ENCODE results near the gene ARHGEF2. TPM values are rescaled to one million over a fixed set of nuclear protein-coding genes. Genes with fewer than 3 reads are reported as not detected.

The ARHGEF2 gene
- total RNA-seq, result 107 and 150 TPM in 2 replicates

DNA sequence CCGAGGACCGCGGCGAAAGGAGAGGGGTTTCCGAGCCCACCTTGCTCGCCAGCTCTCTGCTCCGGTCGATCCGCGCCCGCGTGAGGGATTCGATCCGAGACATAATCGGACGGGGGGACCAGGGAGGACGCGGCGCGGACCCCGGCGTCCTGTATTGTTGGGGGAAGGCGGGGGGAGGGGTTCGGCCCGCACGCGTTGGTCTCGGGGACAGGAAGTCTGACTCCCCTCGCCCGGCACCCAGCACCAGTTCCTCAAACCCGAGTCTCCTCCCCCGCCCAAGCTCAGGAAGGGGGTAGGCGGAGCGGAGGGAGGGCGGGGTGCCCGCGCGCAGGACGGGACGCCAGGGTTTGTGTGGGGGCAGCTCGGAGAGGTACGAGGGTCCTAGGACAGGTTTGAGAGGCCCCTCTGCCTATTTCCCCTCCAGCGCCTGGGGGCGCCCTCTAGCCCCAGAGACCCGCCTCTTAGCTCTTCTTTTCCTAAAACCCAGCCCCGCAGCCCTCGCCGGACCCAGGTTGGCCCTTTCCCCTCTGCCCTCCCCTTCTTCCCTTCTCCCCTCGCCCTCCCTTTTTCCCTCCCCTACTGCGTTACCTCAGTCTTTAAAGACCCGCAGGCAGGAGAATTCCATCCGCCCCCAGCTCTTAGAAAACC is at the start of gene ARHGEF2:
Gene ARHGEF2 (minus strand): TSS at position 223 of the 648 bp plus-strand sequence. CDS start 120 bp downstream, at position 103.

DNA sequence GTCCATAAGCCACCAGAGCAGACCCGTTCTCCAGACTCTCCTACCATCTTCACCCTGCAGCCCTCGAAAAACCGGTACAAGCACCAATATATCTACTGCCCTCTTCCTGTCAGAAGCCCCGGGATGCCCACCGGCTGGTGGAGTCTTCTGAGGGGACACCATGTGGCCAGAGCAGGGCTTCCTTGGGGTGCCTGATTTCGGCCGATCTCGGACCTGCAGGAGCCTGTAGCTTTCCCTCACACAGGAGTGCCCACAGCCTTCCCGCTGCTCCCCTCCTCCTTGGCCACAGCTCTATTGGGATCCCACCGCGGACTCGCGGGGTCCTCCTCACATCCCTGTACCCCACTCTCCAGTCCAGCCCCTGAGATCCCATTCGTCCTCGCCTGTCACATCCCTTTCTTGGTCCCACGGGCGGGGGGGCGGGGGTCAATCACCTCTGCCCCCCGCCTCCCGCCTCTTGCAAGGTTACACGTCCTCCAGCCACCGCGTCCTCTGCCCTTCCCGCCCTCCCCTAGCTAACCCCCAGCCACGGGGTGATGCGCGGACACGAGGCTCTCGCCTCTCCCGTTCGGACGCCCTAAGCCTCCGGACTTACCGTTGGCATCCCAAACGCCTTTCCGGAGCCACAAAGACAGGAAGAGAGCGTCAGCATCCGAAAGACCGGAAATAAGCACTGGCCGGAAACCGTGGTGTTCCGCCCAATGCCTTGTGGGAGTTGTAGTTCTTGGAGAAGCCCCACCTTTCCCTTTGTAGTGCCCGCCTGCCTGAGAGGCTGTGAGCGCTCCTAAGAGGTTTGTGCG is 42.1 kb upstream of the ARHGEF2 start, which contains the start of gene SSR2:
Gene SSR2 (minus strand): TSS at position 659 of the 800 bp plus-strand sequence. CDS start 784 bp downstream, outside the sequence.

DNA sequence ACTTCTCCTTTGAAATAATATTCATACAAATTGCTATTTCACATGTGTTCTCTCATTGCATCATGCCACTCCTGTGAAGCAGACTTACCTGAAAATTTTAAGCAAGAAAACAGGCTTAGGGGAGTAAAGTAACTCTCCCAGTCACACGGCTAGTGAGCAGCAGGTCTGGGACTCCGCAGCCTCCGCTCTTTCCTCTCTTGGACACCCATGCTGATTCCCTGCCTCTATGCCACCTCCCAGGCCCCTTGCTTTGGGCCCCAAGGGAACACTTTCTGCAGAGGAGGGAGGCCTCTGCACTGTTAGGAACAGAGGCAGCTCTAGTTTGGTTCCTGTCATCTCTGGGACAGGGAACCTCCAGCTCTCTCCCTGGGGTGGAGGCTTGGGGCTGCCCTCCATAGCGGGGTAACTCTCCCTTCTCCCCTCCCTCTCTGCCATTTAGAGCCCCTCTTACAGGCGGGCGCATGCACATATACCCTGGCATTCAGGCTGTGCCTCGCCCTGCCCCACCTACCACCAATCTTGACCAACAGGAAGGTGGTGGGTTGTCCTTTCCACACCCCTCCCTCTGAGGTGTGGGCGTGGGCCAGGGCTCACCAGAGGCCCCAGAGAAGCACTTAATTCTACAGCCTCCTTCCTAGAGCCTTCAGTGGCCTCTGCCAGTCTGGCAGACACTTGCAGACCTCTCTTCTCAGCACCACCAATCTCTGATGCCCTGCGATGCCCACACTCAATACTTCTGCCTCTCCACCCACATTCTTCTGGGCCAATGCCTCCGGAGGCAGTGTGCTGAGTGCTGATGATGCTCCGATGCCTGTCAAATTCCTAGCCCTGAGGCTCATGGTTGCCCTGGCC is 37.1 kb downstream of the ARHGEF2 start, which contains the start of gene RXFP4:
Gene RXFP4 (plus strand): TSS at position 646 of the 852 bp plus-strand sequence. CDS start 72 bp downstream, at position 718.

DNA sequence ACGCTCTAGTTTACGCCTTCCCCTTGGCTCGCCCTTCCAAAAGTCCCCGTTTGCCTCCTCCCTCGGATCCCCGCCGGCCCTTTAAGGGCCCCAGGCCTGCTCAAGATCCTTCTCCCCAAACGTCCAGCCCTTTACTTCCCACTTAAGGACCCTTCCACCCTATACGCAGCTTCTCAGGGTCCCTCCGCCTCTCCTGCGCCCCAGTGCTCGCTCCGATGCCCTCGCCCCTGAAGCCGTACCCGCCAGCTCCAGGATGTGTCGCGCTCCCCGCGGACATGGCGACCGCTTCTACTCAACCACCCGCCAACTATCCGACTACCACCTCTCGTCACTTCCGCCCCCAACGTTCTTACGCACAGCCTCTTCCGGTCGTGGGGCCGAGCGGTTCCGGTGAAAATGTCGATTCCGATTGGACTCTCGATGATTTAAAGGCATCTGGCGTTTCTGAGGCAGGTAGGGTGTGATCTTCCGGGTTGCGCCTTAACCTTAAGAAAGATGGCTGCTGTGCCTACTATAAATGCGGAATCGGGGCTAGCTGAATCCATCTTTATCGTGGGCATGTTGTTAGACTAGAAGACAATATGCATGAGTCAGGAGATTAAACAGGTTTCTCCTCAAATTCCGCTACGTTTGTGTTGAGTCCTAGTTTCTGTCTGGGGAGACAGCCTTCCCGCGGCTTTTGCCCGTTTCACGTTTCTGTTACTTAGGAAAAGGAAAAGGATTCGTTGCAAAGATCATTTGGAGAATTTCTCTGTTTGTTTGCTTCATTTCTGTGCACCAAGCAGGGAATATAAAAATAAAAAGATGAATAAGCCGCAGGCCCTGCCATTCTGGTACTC is 44.0 kb downstream of the ARHGEF2 start, which contains the start of gene KHDC4:
Gene KHDC4 (minus strand): TSS at position 317 of the 839 bp plus-strand sequence. CDS start 40 bp downstream, at position 277.

DNA sequence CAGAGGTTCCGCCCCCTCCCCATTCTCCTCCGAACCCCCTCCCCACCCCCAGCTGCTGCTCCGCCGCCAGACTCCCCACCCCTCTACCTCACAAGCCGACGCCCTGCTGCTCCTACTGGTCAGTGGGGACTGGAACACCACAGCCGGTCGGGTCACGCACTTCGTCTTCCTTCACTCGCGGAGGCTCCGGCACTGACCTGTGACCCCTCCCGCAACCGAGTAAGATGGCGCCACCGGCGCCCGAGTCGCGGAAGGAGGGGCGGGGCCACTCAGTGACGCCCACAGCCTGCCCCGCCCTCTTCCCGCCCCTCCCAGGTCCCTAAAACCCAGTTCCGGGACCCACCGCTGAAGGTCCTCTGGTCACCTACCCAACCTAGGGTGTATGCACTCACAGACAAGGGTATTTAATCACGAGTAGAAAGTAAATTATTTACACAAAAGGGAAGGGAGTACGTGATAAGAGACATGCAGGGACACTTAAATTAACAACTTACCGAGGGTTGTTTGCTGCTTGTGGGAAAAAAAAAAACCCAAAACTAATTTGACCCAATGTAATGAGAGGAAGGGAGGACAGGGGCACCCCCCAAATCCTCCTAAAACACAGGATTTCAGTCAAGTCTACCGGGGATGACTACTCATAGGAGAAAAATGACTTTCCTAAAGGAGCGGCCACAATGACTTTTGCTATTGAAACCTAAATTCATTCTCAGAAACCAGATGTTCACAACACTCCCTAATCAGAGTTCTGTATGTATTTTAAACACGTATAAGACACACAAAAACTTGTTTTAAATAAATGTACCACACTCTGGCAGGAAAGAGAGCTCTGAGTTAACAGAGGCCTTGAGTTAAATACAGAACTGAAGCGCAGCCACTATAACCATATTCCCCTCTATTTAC is 66.9 kb downstream of the ARHGEF2 start, which contains the start of gene RIT1:
Gene RIT1 (minus strand): TSS at position 194 of the 900 bp plus-strand sequence. CDS start 588 bp downstream, outside the sequence.

Other genes with a start within 250 kb of the ARHGEF2 start
- gene GON4L, start 121.3 kb downstream of the ARHGEF2 start, total RNA-seq, result 11.3 and 26.7 TPM in 2 replicates
- gene SYT11, start 119.0 kb downstream of the ARHGEF2 start, total RNA-seq, result 6.5 and 6.8 TPM in 2 replicates
- 15.4 and 38.9 TPM in 2 replicates for gene RIT1, start 67.2 kb downstream of the ARHGEF2 start, total RNA-seq
- gene KHDC4, start 44.1 kb downstream of the ARHGEF2 start, total RNA-seq, result 14.4 and 20.4 TPM in 2 replicates
- not detected in 2 replicates for gene RXFP4, start 36.9 kb downstream of the ARHGEF2 start, total RNA-seq
- gene SSR2, start 42.4 kb upstream of the ARHGEF2 start, total RNA-seq, result 489 and 630 TPM in 2 replicates
- gene UBQLN4, start 75.3 kb upstream of the ARHGEF2 start, total RNA-seq, result 9.8 and 12.6 TPM in 2 replicates
- gene LAMTOR2, start 76.2 kb upstream of the ARHGEF2 start, total RNA-seq, result 87.3 and 97.6 TPM in 2 replicates
- not detected in 2 replicates for gene RAB25, start 82.6 kb upstream of the ARHGEF2 start, total RNA-seq
- 1.1 and 5.0 TPM in 2 replicates for gene MEX3A, start 103.9 kb upstream of the ARHGEF2 start, total RNA-seq
- gene LMNA, start 136.2 kb upstream of the ARHGEF2 start, total RNA-seq, result 508 and 655 TPM in 2 replicates
- 0.47 and 1.6 TPM in 2 replicates for gene SEMA4A, start 175.0 kb upstream of the ARHGEF2 start, total RNA-seq
- gene SLC25A44, start 215.6 kb upstream of the ARHGEF2 start, total RNA-seq, result 9.9 and 14.2 TPM in 2 replicates
- gene PMF1, start 234.5 kb upstream of the ARHGEF2 start, total RNA-seq, result 42.0 and 46.9 TPM in 2 replicates

Data from pericardium fibroblast (primary cell).